Right atrium auricular region (tissue), 2 donors: ENCODE data around the gene CPN1. TPM values are rescaled to one million over a fixed set of nuclear protein-coding genes. Genes with fewer than 3 reads are reported as not detected.

Experiments
- DNase-seq: peaks from one replicate; pipeline ENCODE4 v3.0.0-alpha.2; 2019; ENCODE audit warnings: low spot score
- H3K27ac ChIP-seq, 2 donors: fragments of 200-600 bp; sonication (generic); 1 replicate in 1 of 2; 2 replicates in 1 of 2; pipeline ENCODE4 v1.5.1; 2016 to 2019
- H3K27me3 ChIP-seq, 2 donors: fragments of 200-600 bp; sonication (generic); one replicate each; pipeline versions ENCODE4 v1.5.1 to v1.6.0; 2017 to 2019
- H3K36me3 ChIP-seq: fragments of 200-600 bp; sonication (generic); one replicate; pipeline ENCODE4 v1.5.1; 2016
- H3K4me1 ChIP-seq, 2 donors: fragments of 200-600 bp; sonication (generic); one replicate each; pipeline versions ENCODE4 v1.5.1 to v1.6.0; 2017 to 2019
- H3K4me3 ChIP-seq, 2 donors: fragments of 200-600 bp; sonication (generic); 1 replicate in 1 of 2; 2 replicates in 1 of 2; pipeline ENCODE4 v1.5.1; 2017 to 2019; ENCODE audit warnings: mild to moderate bottlenecking in 1 of 2, moderate library complexity in 1 of 2
- H3K9me3 ChIP-seq, 2 donors: fragments of 200-600 bp; sonication (generic); one replicate each; pipeline ENCODE4 v1.5.1; 2019
- total RNA-seq, 2 donors: library from RNA; depleted of rRNA; stranded (reverse); fragments of >200 nt; gene quantifications; one replicate each; pipeline ENCODE4 v1.1.0, GENCODE V29; 2016
- TF ChIP-seq, protein P1 (sequence below), 2 donors: fragments of 200-600 bp; sonication (generic); IDR thresholded peaks; one replicate each; pipeline ENCODE4 v1.5.1; 2019; ENCODE audit warnings: antibody characterized with exemption in 2 of 2

Gene CPN1
- total RNA-seq, 2 donors from 2014 or later, result not detected

DNA sequence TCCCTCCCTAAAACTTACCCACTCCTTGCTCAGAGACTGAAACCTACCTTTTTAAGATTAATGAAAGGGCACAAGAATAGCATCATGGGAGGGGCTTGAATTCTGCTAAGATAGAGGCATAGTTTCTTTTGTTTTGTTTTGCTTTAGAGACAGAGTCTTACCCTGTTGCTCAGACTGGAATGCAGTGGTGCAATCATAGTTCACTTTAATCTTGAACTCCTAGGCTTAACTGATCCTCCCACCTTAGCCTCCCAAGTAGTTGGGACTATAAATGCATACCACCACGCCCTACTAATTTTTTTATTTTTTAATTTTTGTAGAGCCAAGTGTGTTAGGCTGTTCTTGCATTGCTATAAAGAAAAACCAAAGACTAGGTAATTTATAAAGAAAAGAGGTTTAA is 54.3 kb downstream of the CPN1 start:
- H3K4me3 ChIP-seq, result no peak overlapping the region
- H3K27ac ChIP-seq, result no peak overlapping the region
- no peaks in the 10 kb centered on the region for H3K4me1 ChIP-seq
- no peak for DNase-seq
- TF ChIP-seq, protein P1, sequence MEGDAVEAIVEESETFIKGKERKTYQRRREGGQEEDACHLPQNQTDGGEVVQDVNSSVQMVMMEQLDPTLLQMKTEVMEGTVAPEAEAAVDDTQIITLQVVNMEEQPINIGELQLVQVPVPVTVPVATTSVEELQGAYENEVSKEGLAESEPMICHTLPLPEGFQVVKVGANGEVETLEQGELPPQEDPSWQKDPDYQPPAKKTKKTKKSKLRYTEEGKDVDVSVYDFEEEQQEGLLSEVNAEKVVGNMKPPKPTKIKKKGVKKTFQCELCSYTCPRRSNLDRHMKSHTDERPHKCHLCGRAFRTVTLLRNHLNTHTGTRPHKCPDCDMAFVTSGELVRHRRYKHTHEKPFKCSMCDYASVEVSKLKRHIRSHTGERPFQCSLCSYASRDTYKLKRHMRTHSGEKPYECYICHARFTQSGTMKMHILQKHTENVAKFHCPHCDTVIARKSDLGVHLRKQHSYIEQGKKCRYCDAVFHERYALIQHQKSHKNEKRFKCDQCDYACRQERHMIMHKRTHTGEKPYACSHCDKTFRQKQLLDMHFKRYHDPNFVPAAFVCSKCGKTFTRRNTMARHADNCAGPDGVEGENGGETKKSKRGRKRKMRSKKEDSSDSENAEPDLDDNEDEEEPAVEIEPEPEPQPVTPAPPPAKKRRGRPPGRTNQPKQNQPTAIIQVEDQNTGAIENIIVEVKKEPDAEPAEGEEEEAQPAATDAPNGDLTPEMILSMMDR (IDR thresholded peaks at IDR 0.05), result no peak
- no peaks in the 10 kb centered on the region for H3K27me3 ChIP-seq
- peaks cover 0 to 19% of the 10 kb centered on the region in 2 donors for H3K9me3 ChIP-seq
- no peaks in the 10 kb centered on the region for H3K36me3 ChIP-seq

- Histone ChIP-seq H3K27ac (no peak overlapping the region), H3K9me3 (peaks cover 0 to 19% of the 10 kb centered on the region in 2 donors), H3K27me3 (no peaks in the 10 kb centered on the region), H3K36me3 (no peaks in the 10 kb centered on the region), H3K4me3 (no peak overlapping the region), H3K4me1 (no peaks in the 10 kb centered on the region)
- DNase-seq, result no peak
- TF ChIP-seq, protein P1 (IDR thresholded peaks at IDR 0.05), result no peak
Observed at GRCh38 chr10:100025576-100025975, 56.1 kb downstream of the CPN1 start.

DNA sequence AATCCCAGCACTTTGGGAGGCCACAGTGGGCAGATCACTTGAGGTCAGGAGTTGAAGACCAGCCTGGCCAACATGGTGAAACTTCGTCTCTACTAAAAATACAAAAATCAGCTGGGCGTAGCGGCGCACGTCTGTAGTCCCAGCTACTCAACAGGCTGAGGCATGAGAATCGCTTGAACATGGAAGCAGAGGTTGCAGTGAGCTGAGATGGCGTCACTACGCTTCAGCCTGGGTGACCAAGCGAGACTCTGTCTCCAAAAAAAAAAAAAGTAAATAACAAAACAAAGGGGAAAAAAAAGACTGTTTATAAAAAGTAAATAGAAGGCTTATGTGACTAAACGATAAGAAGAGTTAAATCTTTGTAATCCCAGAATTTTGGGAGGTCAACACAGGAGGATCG is 56.9 kb downstream of the CPN1 start:
- Histone ChIP-seq H3K27ac (no peak overlapping the region), H3K4me3 (no peak overlapping the region), H3K4me1 (no peaks in the 10 kb centered on the region), H3K27me3 (no peaks in the 10 kb centered on the region), H3K36me3 (no peaks in the 10 kb centered on the region), H3K9me3 (peaks cover 0 to 19% of the 10 kb centered on the region in 2 donors)
- DNase-seq, result no peak
- TF ChIP-seq, protein P1 (IDR thresholded peaks at IDR 0.05), result no peak

DNA sequence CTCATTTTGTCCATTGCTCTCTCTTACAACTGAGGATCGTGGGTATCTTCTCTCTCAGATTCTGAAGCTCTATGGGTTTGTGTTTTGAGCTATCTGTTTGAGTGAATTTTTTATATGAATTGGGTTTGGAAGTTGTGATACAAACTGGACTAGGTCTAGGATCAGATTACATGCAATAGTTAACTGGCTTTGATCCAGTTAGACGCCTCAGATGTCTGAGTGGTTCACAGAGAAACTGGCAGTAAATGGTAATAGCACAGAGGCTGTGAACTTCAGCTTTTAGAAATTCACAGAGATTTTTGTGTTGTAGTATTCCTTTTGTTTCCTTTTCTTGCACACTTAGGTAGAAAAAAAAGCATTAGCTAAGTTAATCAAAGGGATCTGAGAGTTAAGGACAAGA is 59.3 kb downstream of the CPN1 start:
- DNase-seq, result no peak
- Histone ChIP-seq H3K9me3 (peaks cover 0 to 7% of the 10 kb centered on the region in 2 donors), H3K4me3 (no peak overlapping the region), H3K36me3 (no peaks in the 10 kb centered on the region), H3K4me1 (no peaks in the 10 kb centered on the region), H3K27me3 (no peaks in the 10 kb centered on the region), H3K27ac (no peak overlapping the region)
- TF ChIP-seq, protein P1 (IDR thresholded peaks at IDR 0.05), result no peak

DNA sequence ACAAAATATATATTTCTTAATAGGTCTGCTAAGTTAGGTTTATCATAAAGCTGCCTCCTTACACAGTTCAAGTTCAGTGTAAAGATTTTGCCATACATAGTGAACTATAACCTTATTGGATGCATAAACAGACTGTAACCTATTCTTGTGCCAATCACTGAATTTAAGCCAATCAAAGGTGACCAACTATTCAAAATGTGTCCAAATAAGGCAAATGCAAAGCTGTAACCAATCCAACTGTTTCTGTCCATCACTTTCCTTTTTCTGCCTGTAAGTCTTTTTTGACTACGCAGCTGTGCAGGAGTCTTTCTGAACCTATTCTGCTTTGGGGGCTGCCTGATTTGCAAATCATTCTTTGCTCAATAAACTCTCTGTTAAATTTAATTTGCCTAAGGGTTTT is 60.3 kb downstream of the CPN1 start:
- no peak for DNase-seq
- TF ChIP-seq, protein P1 (IDR thresholded peaks at IDR 0.05), result no peak
- H3K27me3 ChIP-seq, result no peaks in the 10 kb centered on the region
- H3K9me3 ChIP-seq, result no peaks in the 10 kb centered on the region
- no peak overlapping the region for H3K4me3 ChIP-seq
- H3K27ac ChIP-seq, result no peak overlapping the region
- no peaks in the 10 kb centered on the region for H3K4me1 ChIP-seq
- H3K36me3 ChIP-seq, result no peaks in the 10 kb centered on the region

- Histone ChIP-seq H3K36me3 (no peaks in the 10 kb centered on the region), H3K27ac (no peak overlapping the region), H3K4me1 (no peaks in the 10 kb centered on the region), H3K4me3 (no peak overlapping the region), H3K9me3 (no peaks in the 10 kb centered on the region), H3K27me3 (no peaks in the 10 kb centered on the region)
- TF ChIP-seq, protein P1 (IDR thresholded peaks at IDR 0.05), result no peak
- no peak for DNase-seq
Observed at GRCh38 chr10:100020886-100021253, 60.8 kb downstream of the CPN1 start.
